HG03575 (cell line): ENCODE measurements around the gene SIK1.
"Not testable (repeated sequence)": the region's sequence is repeated elsewhere in the genome, so short reads cannot be mapped to it uniquely, and the experiment has no call there.

ENCODE experiments used
- ATAC-seq: cut with Tn5 transposase; IDR thresholded peaks from one replicate; pipeline ENCODE4 v1.9.1; 2021; ENCODE audit not compliant: unreplicated experiment, insufficient number of reproducible peaks, low FRiP score; ENCODE audit errors: extremely low read depth

Gene SIK1

GRCh38 chr21:43399595-43400015 lies 27.3 kb downstream of the SIK1 start:
- ATAC-seq, result not testable (repeated sequence)

DNA sequence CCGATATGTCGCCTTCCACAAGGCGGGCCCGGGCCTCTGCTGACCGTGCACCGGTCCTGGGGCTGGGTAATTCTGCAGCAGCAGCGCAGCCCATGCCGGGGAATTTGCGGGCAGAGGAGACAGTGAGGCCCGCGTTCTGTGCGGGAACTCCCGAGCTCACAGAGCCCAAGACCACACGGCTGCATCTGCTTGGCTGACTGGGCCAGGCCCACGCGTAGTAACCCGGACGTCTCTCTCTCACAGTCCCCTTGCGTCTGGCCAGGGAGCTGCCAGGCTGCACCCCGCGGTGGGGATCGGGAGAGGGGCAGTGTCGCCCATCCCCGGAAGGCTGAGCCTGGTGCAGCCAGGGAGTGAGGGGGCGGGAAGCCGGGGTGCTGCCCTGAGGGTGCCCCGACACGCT lies 27.8 kb downstream of the SIK1 start:
- ATAC-seq, result not testable (repeated sequence)

DNA sequence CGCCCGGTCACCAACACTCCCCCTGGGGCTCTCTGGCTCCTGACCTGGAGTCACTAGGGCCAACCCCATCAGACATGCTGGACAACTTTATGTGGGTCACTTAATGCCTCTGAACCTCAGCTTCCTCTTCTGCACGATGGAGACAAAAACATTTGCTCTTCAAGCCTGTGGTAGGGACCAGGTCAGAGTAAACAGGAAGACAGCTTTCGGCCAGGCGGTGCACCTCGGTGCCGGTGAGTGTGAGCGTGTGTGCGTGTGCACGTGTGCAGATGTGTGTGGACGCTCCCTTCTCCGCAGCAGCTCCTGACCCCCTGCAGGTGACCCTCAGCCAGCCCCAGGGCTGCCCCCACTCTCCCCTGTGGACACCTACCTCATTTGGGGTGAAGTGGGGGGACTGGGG lies 28.4 kb downstream of the SIK1 start:
- not testable (repeated sequence) for ATAC-seq

DNA sequence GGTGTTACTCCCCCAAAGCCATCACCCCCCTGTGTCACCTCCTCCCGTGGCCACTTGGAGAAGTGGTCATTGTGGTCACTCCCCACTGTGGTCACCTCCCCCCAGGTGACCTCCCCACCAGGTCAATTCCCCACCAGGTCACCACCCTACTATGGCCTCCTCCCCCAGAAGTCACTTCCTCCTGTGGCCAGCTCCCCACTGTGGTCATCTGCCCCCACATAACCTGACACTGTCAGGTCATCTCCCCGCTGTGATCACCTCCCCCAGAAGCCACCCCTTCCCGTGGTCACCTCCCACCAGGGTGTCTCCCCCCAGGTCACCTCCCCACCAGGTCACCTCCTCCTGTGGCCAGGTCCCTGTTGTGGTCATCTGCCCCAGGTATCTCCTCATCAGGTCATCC lies 28.9 kb downstream of the SIK1 start:
- ATAC-seq, result not testable (repeated sequence)

- ATAC-seq, result not testable (repeated sequence)
Observed at GRCh38 chr21:43397439-43397808, 29.5 kb downstream of the SIK1 start.

DNA sequence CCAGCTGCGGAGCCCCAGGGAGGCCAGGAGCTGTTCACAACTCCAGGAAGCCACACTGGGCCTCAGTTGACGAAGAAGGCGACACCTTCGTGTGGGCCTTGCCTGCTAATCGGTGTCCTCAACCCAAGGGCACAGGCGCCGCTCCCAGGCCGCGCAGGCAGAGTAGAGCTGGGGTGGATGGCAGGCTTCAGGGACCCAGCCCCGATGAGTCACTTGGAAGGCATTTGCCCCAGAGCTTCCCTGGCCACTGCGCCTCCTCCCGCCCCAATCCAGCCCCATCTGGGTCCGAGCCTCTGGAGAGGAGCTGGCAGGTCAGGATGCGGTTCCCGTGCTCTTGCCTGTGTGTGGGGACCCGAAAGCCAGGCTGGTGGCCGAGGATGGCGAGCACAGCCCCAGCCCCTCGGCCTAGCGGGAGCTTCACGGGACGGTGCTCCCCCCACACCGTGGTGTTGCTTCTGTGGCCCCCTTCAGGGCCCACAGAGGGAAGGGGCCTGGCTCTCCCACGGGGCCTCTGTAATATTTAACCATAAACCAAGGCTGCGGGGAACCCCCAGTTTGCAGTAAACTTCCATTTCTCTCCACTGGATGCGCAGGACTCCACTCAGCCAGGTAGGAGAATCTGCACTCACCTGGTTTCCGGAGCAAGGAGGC lies 30.0 kb downstream of the SIK1 start:
- not testable (repeated sequence) for ATAC-seq

DNA sequence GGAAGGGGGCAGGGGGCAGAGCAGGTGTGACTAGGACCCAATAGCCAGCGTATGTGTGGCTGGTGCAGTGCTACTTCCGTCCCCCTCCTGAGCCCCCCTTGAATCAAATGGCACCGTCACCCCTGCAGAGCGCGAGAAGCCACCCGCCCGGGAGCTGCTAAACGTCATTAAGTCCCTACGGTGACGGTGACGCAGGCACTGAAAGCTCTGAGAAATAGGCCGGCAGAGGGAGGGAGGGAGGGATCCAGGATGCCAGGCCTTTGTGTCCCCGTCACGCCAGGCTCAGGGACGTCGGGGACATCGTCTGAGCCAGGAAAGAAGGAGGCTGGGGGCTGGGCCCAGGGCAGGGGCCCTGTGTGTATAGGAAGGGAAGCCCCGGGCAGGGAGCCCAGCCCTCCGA lies 43.6 kb downstream of the SIK1 start:
- not testable (repeated sequence) for ATAC-seq

GRCh38 chr21:43382902-43383301 lies 44.0 kb downstream of the SIK1 start:
- not testable (repeated sequence) for ATAC-seq

- ATAC-seq, result not testable (repeated sequence)
Observed at GRCh38 chr21:43380852-43381533, 45.9 kb downstream of the SIK1 start.

DNA sequence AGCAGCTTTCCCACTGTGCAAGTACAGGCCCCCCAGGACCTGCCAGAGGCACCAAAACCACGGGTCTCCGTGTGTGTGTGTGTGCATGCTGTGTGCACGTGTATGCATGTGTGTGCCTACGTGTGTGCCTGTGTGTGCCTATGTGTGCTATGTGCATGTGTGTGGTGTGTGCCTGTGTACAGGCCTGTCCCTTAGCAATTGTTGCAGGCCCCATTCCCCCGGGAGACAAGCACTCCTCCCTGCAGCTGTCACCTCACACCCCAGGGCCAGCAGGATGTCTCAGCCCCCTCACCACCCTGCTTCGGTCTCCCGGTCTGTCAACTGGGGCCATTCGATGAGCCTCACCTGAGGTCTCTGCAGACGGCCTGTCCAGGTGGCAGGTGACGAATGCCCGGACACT lies 46.6 kb downstream of the SIK1 start:
- ATAC-seq, result not testable (repeated sequence)

- ATAC-seq, result not testable (repeated sequence)
Observed at GRCh38 chr21:43379626-43380122, 47.3 kb downstream of the SIK1 start.

GRCh38 chr21:43376478-43376882 lies 50.5 kb downstream of the SIK1 start:
- ATAC-seq, result no peak

GRCh38 chr21:43375837-43376477 lies 51.0 kb downstream of the SIK1 start:
- no peak for ATAC-seq

- ATAC-seq, result no peak
Observed at GRCh38 chr21:43375006-43375836, 51.7 kb downstream of the SIK1 start.

DNA sequence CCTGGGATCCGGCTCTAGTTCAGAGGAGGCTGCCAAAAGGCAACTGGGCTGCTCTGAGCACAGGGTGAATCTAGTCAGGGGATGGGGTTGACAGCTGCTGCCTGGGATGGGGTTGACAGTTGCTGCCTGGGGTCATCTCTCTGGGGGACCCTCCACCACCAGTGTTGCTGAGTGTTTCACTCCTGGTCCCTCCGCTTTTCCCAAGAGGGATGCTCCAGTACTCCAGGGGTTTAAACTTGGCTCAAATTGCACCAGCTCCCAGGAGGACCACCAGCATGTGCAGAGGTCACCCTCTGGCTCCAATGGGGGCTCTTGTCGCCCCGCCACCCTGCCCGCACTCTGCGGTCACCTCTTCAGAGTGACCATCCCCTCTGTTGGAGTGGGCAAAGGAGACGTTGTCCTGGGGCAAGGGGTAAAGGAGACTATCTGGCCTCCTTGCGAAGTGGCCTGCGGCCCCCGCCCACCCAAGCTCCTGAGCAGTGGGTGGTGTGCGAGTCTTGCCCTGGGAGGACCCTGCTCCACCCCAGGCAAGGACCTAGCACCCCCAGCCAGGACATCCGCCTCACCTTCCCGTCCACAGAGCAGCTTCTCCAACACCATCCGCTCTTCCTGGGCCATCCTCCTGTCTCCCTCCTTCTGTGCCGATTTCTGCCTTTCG lies 52.6 kb downstream of the SIK1 start:
- ATAC-seq, result no peak

DNA sequence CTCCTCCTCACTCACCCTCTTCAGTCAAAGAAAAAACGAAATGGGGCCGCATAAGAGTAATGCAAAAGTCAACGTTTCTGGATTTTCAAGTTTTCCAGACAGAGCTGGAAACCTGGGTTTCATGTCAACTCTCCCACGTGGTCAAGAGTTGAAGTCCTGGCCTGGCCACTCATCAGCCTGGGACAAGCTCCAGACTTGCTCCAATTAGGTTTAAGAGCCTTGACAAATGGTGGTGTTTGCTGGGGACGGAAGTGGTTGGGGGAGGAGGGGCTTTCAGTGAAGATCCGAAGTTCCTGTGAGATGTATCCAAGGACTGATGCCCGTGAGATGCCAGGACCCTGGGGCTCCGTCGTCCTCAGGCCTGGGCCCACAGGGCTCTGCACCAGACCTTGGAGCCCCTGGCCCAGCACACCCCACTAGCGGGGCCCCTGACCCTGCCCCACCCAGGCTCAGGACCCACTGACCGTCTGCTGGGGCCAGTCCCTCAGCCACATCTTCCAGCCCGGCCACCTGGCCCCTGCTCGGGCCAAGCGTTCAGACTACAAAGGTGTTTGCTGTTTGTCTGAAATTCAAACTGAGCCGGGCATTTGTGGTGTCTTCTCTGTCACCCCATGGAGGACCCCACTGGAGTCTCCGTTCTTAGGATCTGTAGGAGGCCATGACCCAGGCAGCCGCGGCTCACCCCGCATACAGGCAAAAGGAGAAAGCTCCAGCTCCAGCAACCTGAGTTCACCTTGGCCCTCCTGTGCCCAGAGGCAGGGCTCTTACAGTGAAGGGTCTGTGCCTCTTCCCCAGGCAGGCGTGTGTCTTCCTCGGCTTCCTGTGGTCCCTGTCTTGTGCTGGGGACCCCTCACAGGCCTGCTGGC lies 53.3 kb downstream of the SIK1 start:
- ATAC-seq, result no peak

GRCh38 chr21:43372663-43373361 lies 54.1 kb downstream of the SIK1 start:
- no peak for ATAC-seq
